GM12865 (cell line): ENCODE measurements around the gene ELMO2.

Experiments used
- DNase-seq: peaks from one replicate; pipeline ENCODE4 v3.0.0; 2010; ENCODE audit warnings: low read depth
- H3K4me3 ChIP-seq: 2 replicates; pipeline ENCODE4 v1.5.1; 2011; ENCODE audit warnings: mild to moderate bottlenecking, low read depth, low read length, control low read depth
- CTCF ChIP-seq: IDR thresholded peaks from 2 replicates; pipeline ENCODE4 v1.5.1; 2011; ENCODE audit warnings: low read length, control low read depth, low read depth, inconsistent platforms; ENCODE audit not compliant: insufficient read depth; ENCODE audit errors: missing control alignments

Gene ELMO2

GRCh38 chr20:46324960-46325703, 81.3 kb downstream of the ELMO2 start:
- H3K4me3 ChIP-seq = no peak overlapping the region
- DNase-seq = peak; percentile 26
- TF ChIP-seq CTCF = peak; percentile 22

DNA sequence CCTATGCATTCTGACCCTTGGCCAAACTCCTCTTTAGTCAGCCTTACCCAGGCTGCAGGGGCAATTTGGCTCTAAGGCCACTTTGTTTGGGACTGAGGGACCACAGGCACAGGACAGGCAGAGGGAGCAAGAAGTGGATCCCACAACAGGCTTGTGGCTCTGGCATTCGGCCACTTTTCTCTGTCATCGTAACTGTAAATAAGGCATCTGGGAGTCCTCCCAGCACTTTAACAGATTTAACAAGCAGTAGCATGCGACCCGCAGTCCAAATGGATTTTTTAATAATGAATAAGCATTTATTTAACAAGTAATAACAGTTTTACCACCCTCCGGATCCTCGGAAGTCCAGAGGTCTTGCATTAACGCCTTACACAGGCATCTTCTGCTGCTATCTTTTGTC, 82.0 kb downstream of the ELMO2 start:
- DNase-seq = no peak
- no peak overlapping the region for H3K4me3 ChIP-seq
- TF ChIP-seq CTCF = no peak

DNA sequence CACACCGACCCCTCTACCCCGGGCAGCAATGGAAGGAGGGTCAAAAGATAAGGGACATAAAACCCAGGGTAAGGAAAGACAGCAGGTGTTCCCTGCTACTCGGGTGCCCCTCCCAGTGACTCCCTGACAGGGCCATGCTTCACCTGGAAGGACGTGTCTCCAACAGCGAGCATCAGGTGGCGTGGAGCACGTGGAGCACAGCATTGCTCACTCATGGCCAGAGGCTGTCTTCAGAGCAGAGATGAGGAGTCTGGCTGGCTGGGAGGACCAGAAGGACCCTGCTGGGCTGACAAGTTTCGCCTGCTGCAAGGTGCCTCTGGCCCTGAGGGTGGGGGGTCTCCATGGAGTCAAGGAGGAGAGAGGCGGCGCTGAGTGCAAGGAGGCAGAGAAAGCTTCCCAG, 82.9 kb downstream of the ELMO2 start:
- TF ChIP-seq CTCF = no peak
- H3K4me3 ChIP-seq = no peak overlapping the region
- no peak for DNase-seq

DNA sequence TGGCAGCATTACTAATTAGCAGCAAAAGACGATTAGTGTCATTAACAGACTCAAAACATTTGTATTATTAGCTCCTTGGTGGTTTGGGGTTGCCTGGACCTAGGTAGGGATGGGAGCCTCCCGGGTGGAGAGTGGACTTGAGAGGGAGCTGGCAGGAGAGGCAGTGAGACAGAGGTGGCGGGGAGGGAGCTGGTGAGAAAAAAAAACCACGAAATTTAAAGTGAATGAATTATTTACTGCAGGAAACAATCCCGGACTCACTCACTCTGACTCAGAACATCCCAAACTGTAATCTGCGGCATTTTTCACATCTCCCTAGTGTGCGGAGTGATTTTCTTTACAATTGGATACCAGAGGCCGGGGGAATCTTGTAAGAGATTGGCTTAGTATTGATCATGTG, 83.8 kb downstream of the ELMO2 start:
- DNase-seq = no peak
- no peak for TF ChIP-seq CTCF
- H3K4me3 ChIP-seq = no peak overlapping the region

DNA sequence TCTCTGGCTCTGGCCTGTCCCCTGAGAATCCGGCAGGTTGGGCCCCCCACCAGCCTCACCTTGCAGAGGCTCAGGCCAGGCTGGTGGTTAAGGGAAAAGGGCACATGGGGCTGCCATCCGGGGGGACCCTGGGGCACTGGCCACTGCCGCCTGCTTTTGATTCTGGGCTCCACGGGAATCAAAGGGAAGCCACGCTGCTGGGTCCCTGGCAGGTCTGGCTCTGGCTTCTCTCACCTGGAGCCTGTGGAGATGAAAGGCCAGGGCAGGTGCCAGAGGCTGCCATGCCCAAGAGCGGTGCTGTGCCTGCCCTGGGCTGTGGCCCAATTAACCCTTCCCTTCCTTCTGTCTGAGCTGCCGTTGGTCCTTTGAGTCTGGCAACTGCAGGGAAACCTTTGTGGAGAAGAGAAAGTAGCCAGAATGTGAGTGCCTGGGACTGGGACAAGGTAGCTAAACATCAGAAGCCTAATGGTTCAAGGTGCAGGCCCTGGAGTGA, 88.7 kb downstream of the ELMO2 start:
- DNase-seq = no peak
- H3K4me3 ChIP-seq = no peak overlapping the region
- no peak for TF ChIP-seq CTCF

- no peak for TF ChIP-seq CTCF
- no peak for DNase-seq
- no peak overlapping the region for H3K4me3 ChIP-seq
Observed at GRCh38 chr20:46316984-46317684, 89.3 kb downstream of the ELMO2 start.
